Ishikawa (cell line): ENCODE measurements around the gene SYTL3.

Source experiments
- CEBPB ChIP-seq: IDR thresholded peaks from 2 replicates; pipeline ENCODE4 v1.6.1; 2012
- CREB1 ChIP-seq: IDR thresholded peaks from 2 replicates; pipeline ENCODE4 v1.6.1; 2012; ENCODE audit warnings: low read depth
- EGR1 ChIP-seq: IDR thresholded peaks from 2 replicates; pipeline ENCODE4 v1.6.1; 2012
- EP300 ChIP-seq: IDR thresholded peaks from 2 replicates; pipeline ENCODE4 v1.6.1; 2012; ENCODE audit warnings: borderline replicate concordance
- FOXM1 ChIP-seq: IDR thresholded peaks from 2 replicates; pipeline ENCODE4 v1.6.1; 2012; ENCODE audit warnings: low read depth, borderline replicate concordance
- MAX ChIP-seq: IDR thresholded peaks from 2 replicates; pipeline ENCODE4 v1.6.1; 2012
- NFIC ChIP-seq: IDR thresholded peaks from 2 replicates; pipeline ENCODE4 v1.6.1; 2012
- RAD21 ChIP-seq: IDR thresholded peaks from 2 replicates; pipeline ENCODE4 v1.6.1; 2012; ENCODE audit warnings: low read depth
- TAF1 ChIP-seq: IDR thresholded peaks from 2 replicates; pipeline ENCODE4 v1.6.1; 2012; ENCODE audit warnings: low read depth, mild to moderate bottlenecking
- TCF12 ChIP-seq: IDR thresholded peaks from 2 replicates; pipeline ENCODE4 v1.6.1; 2012; ENCODE audit warnings: low read depth
- TEAD4 ChIP-seq: IDR thresholded peaks from 2 replicates; pipeline ENCODE4 v1.6.1; 2012
- YY1 ChIP-seq: IDR thresholded peaks from 2 replicates; pipeline ENCODE4 v1.6.1; 2012; ENCODE audit warnings: low read depth
- ZBTB7A ChIP-seq: IDR thresholded peaks from 2 replicates; pipeline ENCODE4 v1.6.1; 2012; ENCODE audit warnings: low read depth
- TF ChIP-seq, protein P1 (sequence below): IDR thresholded peaks from 2 replicates; pipeline ENCODE4 v1.6.1; 2012; ENCODE audit warnings: low read depth, mild to moderate bottlenecking
- TF ChIP-seq, protein P2 (sequence below): IDR thresholded peaks from 2 replicates; pipeline ENCODE4 v1.6.1; 2012

Gene SYTL3

DNA sequence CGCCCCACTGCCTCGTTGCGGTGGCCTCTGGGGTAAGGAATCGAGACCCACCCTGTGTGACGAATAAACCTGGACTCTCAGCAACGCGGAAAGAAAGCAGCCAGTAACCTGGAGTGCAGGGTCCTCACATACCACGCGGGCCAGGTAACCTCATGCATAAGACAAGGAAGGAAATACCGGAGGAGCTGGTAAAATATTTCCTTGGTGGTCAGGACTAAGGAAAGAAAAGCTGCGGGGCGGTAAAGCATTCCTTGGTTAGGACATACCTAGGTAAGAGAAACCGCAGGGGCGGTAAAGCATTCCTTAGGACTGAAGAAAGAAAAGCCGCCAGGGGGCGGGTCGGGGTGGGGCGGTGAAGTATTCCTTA lies 80.7 kb downstream of the SYTL3 start:
- no peak for TF ChIP-seq RAD21
- TF ChIP-seq EP300 = no peak
- TF ChIP-seq, protein P1, sequence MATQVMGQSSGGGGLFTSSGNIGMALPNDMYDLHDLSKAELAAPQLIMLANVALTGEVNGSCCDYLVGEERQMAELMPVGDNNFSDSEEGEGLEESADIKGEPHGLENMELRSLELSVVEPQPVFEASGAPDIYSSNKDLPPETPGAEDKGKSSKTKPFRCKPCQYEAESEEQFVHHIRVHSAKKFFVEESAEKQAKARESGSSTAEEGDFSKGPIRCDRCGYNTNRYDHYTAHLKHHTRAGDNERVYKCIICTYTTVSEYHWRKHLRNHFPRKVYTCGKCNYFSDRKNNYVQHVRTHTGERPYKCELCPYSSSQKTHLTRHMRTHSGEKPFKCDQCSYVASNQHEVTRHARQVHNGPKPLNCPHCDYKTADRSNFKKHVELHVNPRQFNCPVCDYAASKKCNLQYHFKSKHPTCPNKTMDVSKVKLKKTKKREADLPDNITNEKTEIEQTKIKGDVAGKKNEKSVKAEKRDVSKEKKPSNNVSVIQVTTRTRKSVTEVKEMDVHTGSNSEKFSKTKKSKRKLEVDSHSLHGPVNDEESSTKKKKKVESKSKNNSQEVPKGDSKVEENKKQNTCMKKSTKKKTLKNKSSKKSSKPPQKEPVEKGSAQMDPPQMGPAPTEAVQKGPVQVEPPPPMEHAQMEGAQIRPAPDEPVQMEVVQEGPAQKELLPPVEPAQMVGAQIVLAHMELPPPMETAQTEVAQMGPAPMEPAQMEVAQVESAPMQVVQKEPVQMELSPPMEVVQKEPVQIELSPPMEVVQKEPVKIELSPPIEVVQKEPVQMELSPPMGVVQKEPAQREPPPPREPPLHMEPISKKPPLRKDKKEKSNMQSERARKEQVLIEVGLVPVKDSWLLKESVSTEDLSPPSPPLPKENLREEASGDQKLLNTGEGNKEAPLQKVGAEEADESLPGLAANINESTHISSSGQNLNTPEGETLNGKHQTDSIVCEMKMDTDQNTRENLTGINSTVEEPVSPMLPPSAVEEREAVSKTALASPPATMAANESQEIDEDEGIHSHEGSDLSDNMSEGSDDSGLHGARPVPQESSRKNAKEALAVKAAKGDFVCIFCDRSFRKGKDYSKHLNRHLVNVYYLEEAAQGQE = no peak
- no peak for TF ChIP-seq CREB1
- no peak for TF ChIP-seq NFIC
- TF ChIP-seq TEAD4 = no peak
- TF ChIP-seq ZBTB7A = no peak
- TF ChIP-seq TCF12 = no peak
- TF ChIP-seq FOXM1 = no peak

DNA sequence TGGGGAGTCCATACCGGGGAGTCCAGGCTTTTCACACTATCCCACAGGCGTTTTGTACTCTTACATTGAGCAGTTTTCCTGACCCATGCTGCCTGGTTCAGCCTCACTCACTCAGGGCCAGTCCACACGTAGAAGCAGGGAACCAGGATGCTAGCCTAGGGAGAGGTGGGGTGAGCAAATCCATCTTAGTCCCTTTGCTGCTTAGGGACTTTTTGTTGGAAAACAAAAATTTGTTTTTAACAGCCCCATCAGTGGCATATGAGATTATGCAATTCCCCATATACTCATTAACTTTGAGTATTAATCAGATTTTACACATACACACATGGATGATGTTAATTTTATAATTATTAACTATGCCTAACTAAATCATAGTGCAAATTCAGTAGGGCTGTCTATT lies 85.2 kb downstream of the SYTL3 start:
- TF ChIP-seq TCF12 (no peak), TAF1 (no peak), TEAD4 (no peak), RAD21 (no peak), MAX (no peak), EGR1 (no peak), CEBPB (no peak), CREB1 (no peak), EP300 (no peak), YY1 (no peak), NFIC (no peak)
- TF ChIP-seq, protein P2, sequence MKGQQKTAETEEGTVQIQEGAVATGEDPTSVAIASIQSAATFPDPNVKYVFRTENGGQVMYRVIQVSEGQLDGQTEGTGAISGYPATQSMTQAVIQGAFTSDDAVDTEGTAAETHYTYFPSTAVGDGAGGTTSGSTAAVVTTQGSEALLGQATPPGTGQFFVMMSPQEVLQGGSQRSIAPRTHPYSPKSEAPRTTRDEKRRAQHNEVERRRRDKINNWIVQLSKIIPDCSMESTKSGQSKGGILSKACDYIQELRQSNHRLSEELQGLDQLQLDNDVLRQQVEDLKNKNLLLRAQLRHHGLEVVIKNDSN = no peak
- TF ChIP-seq, protein P1 = no peak

GRCh38 chr6:158737082-158737709 lies 87.3 kb downstream of the SYTL3 start:
- TF ChIP-seq TEAD4 (no peak), ZBTB7A (no peak), MAX (no peak), TAF1 (no peak), RAD21 (no peak)
- TF ChIP-seq, protein P2 = no peak

GRCh38 chr6:158737710-158738615 lies 88.1 kb downstream of the SYTL3 start:
- TF ChIP-seq CEBPB (no peak), RAD21 (no peak), MAX (no peak)

GRCh38 chr6:158739673-158740072 lies 89.8 kb downstream of the SYTL3 start:
- no peak for TF ChIP-seq RAD21
- no peak for TF ChIP-seq EP300
- no peak for TF ChIP-seq ZBTB7A
- no peak for TF ChIP-seq NFIC
- TF ChIP-seq CREB1 = no peak
- no peak for TF ChIP-seq FOXM1
- no peak for TF ChIP-seq MAX
- no peak for TF ChIP-seq TEAD4
- no peak for TF ChIP-seq YY1
- TF ChIP-seq, protein P1 = no peak
- TF ChIP-seq, protein P2 = no peak
- no peak for TF ChIP-seq CEBPB
- TF ChIP-seq TAF1 = no peak
- no peak for TF ChIP-seq EGR1
- no peak for TF ChIP-seq TCF12
